K562 (cell line): ENCODE measurements around the gene ANKMY1. TPM values are rescaled to one million over a fixed set of nuclear protein-coding genes. Genes with fewer than 3 reads are reported as not detected.
"Not testable (repeated sequence)": the region's sequence is repeated elsewhere in the genome, so short reads cannot be mapped to it uniquely, and the experiment has no call there.

ENCODE experiments used
- ATAC-seq: fragments of 200-7000 bp; cut with Tn5 transposase; 3 replicates; pipeline ENCODE4 v1.9.1; 2020; ENCODE audit warnings: moderate library complexity
- BruUV-seq: library from RNA; stranded (reverse); fragments of 400-500 nt; replicated peaks from 2 replicates; lab custom pipeline; 2021; lab: Mats Ljungman, UMichigan
- CTCF ChIA-PET: fragments of 300-600 bp; formaldehyde crosslinking; extraction: SDS; loops from one replicate; lab custom pipeline; 2021; ENCODE audit warnings: low intra/inter-chr PET ratio; lab: Yijun Ruan, JAX
- POLR2A ChIA-PET: fragments of 300-600, 350-650 bp; sonication (Branson Sonifier 250); formaldehyde crosslinking; extraction: SDS; loops from one replicate; lab custom pipeline; 2021; ENCODE audit warnings: antibody characterized with exemption, inconsistent platforms; lab: Yijun Ruan, JAX
- DNase-seq, 4 experiments: peaks; one replicate each; pipeline versions ENCODE4 v3.0.0 to v3.0.0-alpha.2; 2011 to 2018; ENCODE audit warnings: low spot score in 3 of 4, mixed read lengths in 3 of 4; ENCODE audit errors: extremely low read depth in 1 of 4
- FAIRE-seq: peaks from 2 replicates; lab custom pipeline; 2011; peaks lifted over from hg19 to GRCh38; lab: Jason Lieb, UNC
- H2AFZ ChIP-seq: 2 replicates; pipeline ENCODE4 v1.6.0; 2011; ENCODE audit warnings: low read depth, low read length, control low read depth, inconsistent platforms
- H3K27ac ChIP-seq: fragments of 200-600 bp; 3 replicates; pipeline ENCODE4 v1.8.0; 2011; ENCODE audit warnings: low read depth, mild to moderate bottlenecking, control low read depth, inconsistent platforms, low read length, moderate library complexity, mixed read lengths; ENCODE audit errors: extremely low read depth
- H3K27me3 ChIP-seq, 2 experiments: fragments of 300-600 bp in 1 of 2; 2 replicates in 1 of 2; 3 replicates in 1 of 2; pipeline versions ENCODE4 v1.6.0 to v1.8.0; 2011; ENCODE audit warnings: inconsistent platforms in 2 of 2, low read length in 2 of 2, mild to moderate bottlenecking in 1 of 2, mixed read lengths in 1 of 2, moderate library complexity in 1 of 2; ENCODE audit not compliant: control insufficient read depth in 2 of 2, insufficient read depth in 2 of 2
- H3K36me3 ChIP-seq: fragments of 300-600 bp; 3 replicates; pipeline ENCODE4 v1.8.0; 2011; ENCODE audit warnings: mild to moderate bottlenecking, low read length, inconsistent platforms; ENCODE audit not compliant: control insufficient read depth, insufficient read depth
- H3K4me1 ChIP-seq, 2 experiments: fragments of 200-600 bp in 1 of 2; replicated peaks in 1 of 2; 2 replicates in 1 of 2; 3 replicates in 1 of 2; pipeline versions ENCODE4 v1.5.1 to v1.8.0; 2011; ENCODE audit warnings: inconsistent platforms in 2 of 2, low read length in 2 of 2, mild to moderate bottlenecking in 1 of 2, mixed read lengths in 1 of 2, moderate library complexity in 1 of 2; ENCODE audit not compliant: control insufficient read depth in 2 of 2, insufficient read depth in 2 of 2
- H3K4me2 ChIP-seq: 2 replicates; pipeline ENCODE4 v1.6.1; 2011; ENCODE audit warnings: low read length, control low read depth, inconsistent platforms, mixed read lengths; ENCODE audit not compliant: insufficient read depth
- H3K4me3 ChIP-seq: fragments of 200-600 bp; sonication (generic), shearing (Covaris generic); 2 replicates; pipeline ENCODE4 v1.5.1; 2016; ENCODE audit warnings: control low read depth, inconsistent platforms
- H3K79me2 ChIP-seq: fragments of 200-600 bp; 3 replicates; pipeline ENCODE4 v1.8.0; 2011; ENCODE audit warnings: low read length, inconsistent platforms; ENCODE audit not compliant: control insufficient read depth, insufficient read depth
- H3K9ac ChIP-seq, 2 experiments: 2 replicates each; pipeline versions ENCODE4 v1.6.0 to v1.6.1; 2011; ENCODE audit warnings: low read depth in 2 of 2, low read length in 2 of 2, control low read depth in 1 of 2, inconsistent platforms in 1 of 2, mild to moderate bottlenecking in 1 of 2, mixed read lengths in 1 of 2; ENCODE audit not compliant: insufficient read depth in 1 of 2
- H3K9me1 ChIP-seq: one replicate; pipeline ENCODE4 v1.6.0; 2011; ENCODE audit warnings: inconsistent platforms, mild to moderate bottlenecking, low read length, moderate library complexity; ENCODE audit not compliant: control insufficient read depth, insufficient read depth
- H3K9me3 ChIP-seq: replicated peaks from 2 replicates; pipeline ENCODE4 v1.5.1; 2011; ENCODE audit warnings: low read depth, low read length, inconsistent platforms; ENCODE audit not compliant: control insufficient read depth, insufficient read depth
- H4K20me1 ChIP-seq: replicated peaks from 2 replicates; pipeline ENCODE4 v1.6.1; 2011; ENCODE audit warnings: low read length, inconsistent platforms, mixed read lengths; ENCODE audit not compliant: control insufficient read depth, insufficient read depth
- ARID1B ChIP-seq: fragments of 450-650 bp; IDR thresholded peaks from 2 replicates; pipeline ENCODE4 v1.6.1; 2016; ENCODE audit warnings: antibody characterized with exemption, mild to moderate bottlenecking, inconsistent platforms
- C11orf30 ChIP-seq: fragments of 450-650 bp; IDR thresholded peaks from 2 replicates; pipeline ENCODE4 v1.6.1; 2016; ENCODE audit warnings: low read depth, mild to moderate bottlenecking
- CCAR2 ChIP-seq: fragments of 200-400 bp; formaldehyde crosslinking; IDR thresholded peaks from 2 replicates; pipeline ENCODE4 v1.6.1; 2017; ENCODE audit warnings: mild to moderate bottlenecking, low read depth, low read length
- GABPB2 ChIP-seq: fragments of 250-450 bp; sonication (Bioruptor Pico); conservative IDR thresholded peaks from 2 replicates; pipeline ENCODE4 v1.5.1; 2021; ENCODE audit warnings: mild to moderate bottlenecking
- NFYB ChIP-seq: IDR thresholded peaks from 2 replicates; pipeline ENCODE4 v1.6.1; 2011; ENCODE audit warnings: mild to moderate bottlenecking, moderate library complexity; ENCODE audit not compliant: insufficient read length; ENCODE audit errors: extremely low read depth
- PCBP1 ChIP-seq: fragments of 200-400 bp; formaldehyde crosslinking; IDR thresholded peaks from 2 replicates; pipeline ENCODE4 v1.6.1; 2018; ENCODE audit warnings: mild to moderate bottlenecking, low read depth, low read length; ENCODE audit not compliant: poor library complexity, severe bottlenecking
- RUNX1 ChIP-seq: sonication (generic); IDR thresholded peaks from 2 replicates; pipeline ENCODE4 v1.6.1; 2016; ENCODE audit warnings: antibody characterized with exemption, low read depth
- ZNF316 ChIP-seq: fragments of 450-650 bp; IDR thresholded peaks from 2 replicates; pipeline ENCODE4 v1.6.1; 2016
- WGBS: fragments of 100-300 bp; shearing (Covaris generic); methylation state at CpG from one replicate; pipeline ENCODE4 v1.1.6; 2016; ENCODE audit warnings: low coverage, mixed read lengths; ENCODE audit not compliant: insufficient coverage; ENCODE audit errors: missing lambda C conversion rate; 5-methylcytosine and 5-hydroxymethylcytosine counted together
- in situ Hi-C: fragments of 300-500 bp; cut with MboI; formaldehyde crosslinking; loops from 4 replicates; pipeline ENCODE4 v1.15.0; 2018; ENCODE audit warnings: inconsistent platforms, mixed read lengths
- intact Hi-C: fragments of 100-400 bp; cut with micrococcal nuclease; formaldehyde crosslinking; loops from 2 replicates; pipeline ENCODE4 v1.14.2; 2022
- polyA plus RNA-seq, 8 experiments: library from polyadenylated mRNA; depleted of rRNA in 4 of 8; stranded (reverse) in 5 of 8; unstranded in 3 of 8; fragments of >200 nt; fragmentation: Nextera tagmentation in 2 of 8; fragmentation: Illumina TruSeq in 1 of 8; extraction: Ambion mirVana in 2 of 8; extraction: Trizol in 1 of 8; gene quantifications; 2 replicates each; pipeline versions ENCODE4 v1.2.1 to v1.2.3, GENCODE V29; 2011 to 2014; ENCODE audit warnings: inconsistent platforms in 1 of 8, missing spikeins in 1 of 8
- total RNA-seq, 7 experiments: library from RNA; depleted of rRNA in 6 of 7; stranded (reverse); fragments of >200 nt in 6 of 7; fragmentation: Illumina TruSeq in 2 of 7; extraction: Trizol in 2 of 7; gene quantifications; 2 replicates each; pipeline versions ENCODE4 v1.2.1 to v1.2.3, GENCODE V29; 2011 to 2021; ENCODE audit warnings: low replicate concordance in 1 of 7

Gene ANKMY1
- total and polyA plus RNA-seq, 9 of the 15 experiments (the other 6 are each of a cell fraction or from before 2014, with no cell fraction given), result 0.75 to 15.1 (median 11.7) TPM

- CTCF ChIA-PET, H3K79me2 ChIP-seq, H3K9me1 ChIP-seq, intact Hi-C loops, FAIRE-seq, ATAC-seq, H4K20me1 ChIP-seq, H3K4me2 ChIP-seq, BruUV-seq, H3K27me3 ChIP-seq, in situ Hi-C loops, H3K4me1 ChIP-seq, H3K4me3 ChIP-seq, H3K9ac ChIP-seq, H3K27ac ChIP-seq, H2AFZ ChIP-seq, DNase-seq: not testable (repeated sequence)
- peak; percentile 54 for TF ChIP-seq C11orf30
- TF ChIP-seq NFYB, result peak; percentile 32
- peak; percentile 82 for TF ChIP-seq ZNF316
- peaks cover 44% of the 10 kb centered on the region; the same call in 2 of the 3 replicates for H3K36me3 ChIP-seq
- POLR2A ChIA-PET, result interaction anchor here (0.8 kb wide), 1 partner anchor 33 kb away, joined by 4 read pairs; no protein-coding TSS in a partner anchor
- 90% methylated on average over 3 of the region's 5 CpGs for WGBS
- H3K9me3 ChIP-seq, result peaks cover 18% of the 10 kb centered on the region
Measured at GRCh38 chr2:240521885-240522284, 35.9 kb downstream of the ANKMY1 start.

DNA sequence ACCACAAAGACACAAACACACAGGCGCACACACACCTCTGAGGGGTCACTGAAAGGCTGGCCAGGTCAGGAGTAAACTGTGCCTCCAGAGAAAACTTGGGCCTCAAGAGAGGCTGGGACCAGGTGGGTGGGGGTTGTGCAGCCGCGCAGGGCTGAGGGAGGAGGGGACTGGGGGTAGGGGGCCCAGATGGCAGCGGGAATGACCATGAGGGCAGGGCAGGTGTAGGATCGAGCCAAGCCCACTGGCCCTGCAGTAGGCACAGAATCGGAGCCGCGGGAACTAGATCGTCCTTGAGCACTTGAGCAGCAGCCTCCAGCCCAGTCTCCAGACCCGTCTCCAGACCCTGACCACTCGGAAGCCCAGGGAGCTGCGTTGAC is 36.8 kb downstream of the ANKMY1 start:
- POLR2A ChIA-PET, result no interaction called here
- no TSS peak for BruUV-seq
- Histone ChIP-seq H3K9me1 (no peaks in the 10 kb centered on the region), H3K9ac (no peak overlapping the region), H3K27ac (no peak overlapping the region), H3K9me3 (peaks cover 14% of the 10 kb centered on the region), H3K79me2 (no peaks in the 10 kb centered on the region), H3K36me3 (peaks cover 39% of the 10 kb centered on the region; the same call in 2 of the 3 replicates), H3K4me2 (no peak overlapping the region), H3K4me3 (no peak overlapping the region), H3K4me1 (no peaks in the 10 kb centered on the region), H4K20me1 (no peaks in the 10 kb centered on the region), H3K27me3 (no peaks in the 10 kb centered on the region), H2AFZ (no peak overlapping the region)
- in situ Hi-C loops, result no loop called here
- ATAC-seq (no peak), DNase-seq (no peak), FAIRE-seq (no peak)
- intact Hi-C loops, result no loop called here
- WGBS, result no CpG with 5 or more reads among the region's 12 CpGs
- CTCF ChIA-PET, result no interaction called here
- TF ChIP-seq CCAR2 (no peak), GABPB2 (CRISPR knock-in tag) (no peak), RUNX1 (no peak), PCBP1 (no peak), ARID1B (no peak)
